Activated T-helper 1 cell treated with anti-CD3 and anti-CD28 coated beads, Interleukin-12 subunit alpha, Interleukin-12 subunit beta, Interleukin-2, Interleukin-4 antibody, amounts not matched to agents 30 ng/mL and 10 ng/mL and 1 ng/mL, durations not matched to agents 14 hours and 24 hours and 36 hours (primary cell): ENCODE data around the gene KBTBD12. TPM values are rescaled to one million over a fixed set of nuclear protein-coding genes. Genes with fewer than 3 reads are reported as not detected.
"Not testable (repeated sequence)": the region's sequence is repeated elsewhere in the genome, so short reads cannot be mapped to it uniquely, and the experiment has no call there.

Experiments
- DNase-seq: peaks from one replicate; pipeline ENCODE4 v3.0.0; 2021; ENCODE audit warnings: low spot score
- H3K27ac Mint-ChIP-seq: one replicate; pipeline ENCODE4 v1.8.0; 2021; ENCODE audit warnings: mild to moderate bottlenecking, mixed read lengths
- H3K27me3 Mint-ChIP-seq: one replicate; pipeline ENCODE4 v1.8.0; 2022; ENCODE audit warnings: mild to moderate bottlenecking, moderate library complexity, mixed read lengths; ENCODE audit not compliant: insufficient read depth
- H3K36me3 Mint-ChIP-seq: one replicate; pipeline ENCODE4 v1.8.0; 2021; ENCODE audit warnings: low read depth, mixed read lengths
- H3K4me1 Mint-ChIP-seq: one replicate; pipeline ENCODE4 v1.8.0; 2021; ENCODE audit warnings: low read depth, mixed read lengths
- H3K4me3 Mint-ChIP-seq: one replicate; pipeline ENCODE4 v1.8.0; 2021; ENCODE audit warnings: mild to moderate bottlenecking, moderate library complexity, mixed read lengths
- H3K9me3 Mint-ChIP-seq: one replicate; pipeline ENCODE4 v1.8.0; 2021; ENCODE audit warnings: mixed read lengths
- intact Hi-C: fragments of 100-400 bp; cut with micrococcal nuclease; formaldehyde crosslinking; loops from one replicate; pipeline ENCODE4 v1.15.1; 2024
- total RNA-seq: library from RNA; stranded (reverse); gene quantifications from 2 replicates; pipeline ENCODE4 v1.2.3, GENCODE V29; 2022

KBTBD12 gene
- total RNA-seq, 1 donor from 2014 or later, result not detected

DNA sequence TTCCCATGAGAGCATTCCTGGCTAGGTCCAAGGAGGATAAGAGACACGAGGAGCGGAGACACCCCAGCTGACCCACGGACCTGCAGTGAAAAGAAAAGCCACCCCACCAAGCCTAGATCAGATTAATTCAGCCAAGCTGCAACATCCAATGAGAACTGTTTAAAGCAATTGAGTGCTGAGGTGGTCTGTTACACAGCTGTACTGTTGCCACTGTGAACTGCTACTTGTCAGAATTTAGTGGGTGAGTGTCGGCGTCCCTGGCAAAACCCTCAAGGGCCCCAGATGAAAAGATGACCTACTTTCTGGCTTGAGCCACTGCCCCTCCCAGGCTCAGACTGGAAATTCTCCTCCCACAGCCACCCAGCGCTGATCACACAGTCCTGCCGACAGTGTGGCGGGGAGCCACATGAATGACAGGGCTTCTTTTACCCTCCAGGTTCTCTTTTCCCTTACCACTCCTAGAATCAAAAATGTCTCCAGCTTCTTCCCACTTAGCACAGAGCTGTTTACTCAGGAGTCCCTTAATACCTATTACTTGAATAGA, 26.4 kb upstream of the KBTBD12 start:
- H3K27me3 Mint-ChIP-seq, result no peaks in the 10 kb centered on the region
- H3K4me3 Mint-ChIP-seq, result no peak overlapping the region
- H3K27ac Mint-ChIP-seq, result no peak overlapping the region
- H3K4me1 Mint-ChIP-seq, result peaks cover 6% of the 10 kb centered on the region
- DNase-seq, result no peak
- intact Hi-C loops, result no loop called here
- peaks cover 1% of the 10 kb centered on the region for H3K36me3 Mint-ChIP-seq
- H3K9me3 Mint-ChIP-seq, result peaks cover 21% of the 10 kb centered on the region

DNA sequence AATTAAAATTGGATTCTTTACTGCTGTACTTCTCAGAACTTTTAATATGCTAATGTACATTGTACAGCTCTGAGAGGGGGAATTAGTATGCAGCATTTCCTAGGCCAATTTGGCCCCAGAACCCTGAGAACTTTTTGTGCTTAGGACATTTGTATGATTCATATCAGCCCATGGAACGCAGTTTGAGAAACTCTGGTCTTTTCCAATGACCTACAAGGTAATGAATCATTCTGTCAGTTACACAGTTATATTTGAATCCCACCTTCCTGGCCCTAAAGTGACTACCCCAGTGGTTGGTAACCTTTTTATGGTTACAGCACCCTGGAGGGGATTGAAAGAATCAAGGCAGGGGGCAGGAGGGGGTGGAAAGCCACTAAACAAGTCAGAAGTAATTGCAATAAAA, 25.6 kb upstream of the KBTBD12 start:
- Mint-ChIP-seq H3K4me1 (peaks cover 6% of the 10 kb centered on the region), H3K27ac (no peak overlapping the region), H3K27me3 (no peaks in the 10 kb centered on the region), H3K4me3 (no peak overlapping the region), H3K9me3 (peaks cover 21% of the 10 kb centered on the region), H3K36me3 (peaks cover 1% of the 10 kb centered on the region)
- no peak for DNase-seq
- intact Hi-C loops, result no loop called here

DNA sequence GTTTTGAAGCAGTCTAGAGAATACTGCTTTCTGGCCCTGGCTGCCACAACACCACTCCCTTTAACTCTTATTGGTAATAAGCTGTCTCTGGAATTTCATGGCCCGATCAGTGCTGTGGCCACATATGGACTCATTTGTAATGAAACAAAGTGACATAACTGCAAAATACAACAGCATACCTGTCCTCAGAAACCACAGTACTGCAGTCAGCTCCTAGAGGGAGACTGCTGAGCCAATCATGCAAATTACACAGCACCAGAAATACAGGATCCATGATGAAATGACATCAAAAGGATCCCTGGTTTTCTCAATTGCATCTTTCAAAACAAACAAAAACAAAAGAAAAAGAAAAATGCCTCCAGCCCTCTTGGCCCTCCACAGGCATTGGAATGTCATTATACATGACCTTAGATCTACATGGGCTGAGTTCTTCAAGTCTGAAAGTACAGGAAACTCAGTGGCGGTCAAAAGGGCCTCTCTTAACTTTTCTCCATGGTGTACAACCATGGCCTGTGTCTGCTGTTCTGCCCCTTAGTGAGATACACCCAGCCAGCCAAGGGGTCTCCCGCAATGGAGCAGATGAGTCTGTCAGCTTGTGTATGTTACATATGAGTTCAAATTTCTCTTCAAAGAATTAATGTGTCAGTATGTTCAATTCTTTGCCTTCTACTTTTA, 24.9 kb upstream of the KBTBD12 start:
- peaks cover 6% of the 10 kb centered on the region for H3K4me1 Mint-ChIP-seq
- H3K4me3 Mint-ChIP-seq, result no peak overlapping the region
- DNase-seq, result no peak
- H3K27me3 Mint-ChIP-seq, result no peaks in the 10 kb centered on the region
- H3K27ac Mint-ChIP-seq, result peak overlapping the region; percentile 20
- intact Hi-C loops, result no loop called here
- H3K36me3 Mint-ChIP-seq, result peaks cover 1% of the 10 kb centered on the region
- peaks cover 21% of the 10 kb centered on the region for H3K9me3 Mint-ChIP-seq

DNA sequence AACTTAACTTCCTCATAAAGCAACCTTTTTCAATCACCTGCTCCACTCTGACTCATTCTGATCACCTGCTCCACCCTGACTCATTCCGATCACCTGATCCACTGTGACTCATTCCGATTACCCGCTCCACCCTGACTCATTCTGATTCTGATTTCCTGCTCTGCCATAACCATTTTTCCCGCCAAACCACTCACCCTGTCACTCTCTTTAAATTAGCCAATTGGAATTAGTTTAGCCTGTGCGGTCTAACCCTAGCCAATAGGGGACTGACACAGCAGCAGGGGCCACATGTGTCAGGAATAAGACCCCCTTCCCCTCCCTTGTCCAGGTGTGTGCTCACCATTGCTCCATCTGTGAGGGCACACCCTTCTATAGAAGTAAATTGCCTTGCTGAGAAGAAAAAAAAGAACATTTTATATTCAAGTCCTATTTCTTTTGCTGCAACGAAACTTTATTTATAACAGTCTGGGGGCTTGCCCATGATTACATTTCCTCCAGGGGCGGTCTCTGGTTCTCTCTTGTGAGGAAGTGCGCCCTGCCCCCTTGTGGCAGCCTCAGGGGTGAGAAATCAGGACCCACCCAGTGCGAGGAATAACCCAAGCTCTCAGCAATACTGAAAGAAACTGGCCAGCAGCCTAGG, 24.3 kb upstream of the KBTBD12 start:
- H3K4me3 Mint-ChIP-seq, intact Hi-C loops, H3K36me3 Mint-ChIP-seq, H3K4me1 Mint-ChIP-seq, DNase-seq, H3K27me3 Mint-ChIP-seq: not testable (repeated sequence)
- H3K27ac Mint-ChIP-seq, result peak overlapping the region; percentile 20
- H3K9me3 Mint-ChIP-seq, result peaks cover 21% of the 10 kb centered on the region

DNA sequence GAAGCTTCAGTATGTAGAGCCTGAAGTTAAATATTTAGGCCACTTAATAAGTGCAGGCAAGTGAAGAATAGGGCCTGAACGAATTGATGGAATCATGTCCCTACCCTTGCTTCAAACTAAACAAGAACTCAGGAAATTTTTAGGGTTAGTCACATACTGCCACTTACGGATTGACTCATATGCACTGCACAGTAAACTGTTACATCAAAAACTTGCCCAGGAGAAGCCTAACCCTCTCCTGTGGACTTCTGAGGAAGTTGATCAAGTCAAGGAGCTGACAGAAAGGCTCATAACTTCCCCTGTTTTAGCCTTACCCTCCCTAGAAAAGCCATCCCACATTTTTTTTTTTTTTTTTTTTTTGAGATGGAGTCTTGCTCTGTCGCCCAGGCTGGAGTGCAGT, 20.6 kb upstream of the KBTBD12 start:
- Mint-ChIP-seq H3K9me3 (peaks cover 18% of the 10 kb centered on the region), H3K4me1 (peaks cover 6% of the 10 kb centered on the region), H3K27ac (no peak overlapping the region), H3K4me3 (no peak overlapping the region), H3K36me3 (peaks cover 1% of the 10 kb centered on the region), H3K27me3 (peaks cover 2% of the 10 kb centered on the region)
- intact Hi-C loops, result no loop called here
- no peak for DNase-seq

DNA sequence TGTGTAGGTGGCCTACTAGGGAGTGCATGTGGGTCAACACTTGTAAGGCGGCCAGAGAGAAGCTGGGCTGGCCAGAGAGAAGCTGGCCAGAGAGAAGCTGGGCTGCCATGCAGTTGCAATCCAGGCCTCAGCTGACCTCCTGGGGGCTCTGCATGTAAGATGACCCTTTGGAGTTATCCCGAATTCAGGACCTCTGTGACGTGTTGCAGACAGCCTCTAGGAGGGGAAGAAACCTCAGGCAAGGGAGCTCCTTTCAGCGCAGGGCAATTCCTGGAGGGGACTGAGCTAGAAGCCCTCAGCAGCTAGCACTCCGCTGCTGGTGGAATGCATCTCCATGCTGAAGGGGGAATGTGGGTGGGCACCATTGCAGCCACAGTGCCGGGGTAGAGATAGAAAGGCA, 15.8 kb upstream of the KBTBD12 start:
- intact Hi-C loops, result no loop called here
- Mint-ChIP-seq H3K9me3 (no peaks in the 10 kb centered on the region), H3K36me3 (no peaks in the 10 kb centered on the region), H3K27ac (no peak overlapping the region), H3K4me1 (no peaks in the 10 kb centered on the region), H3K27me3 (peaks cover 4% of the 10 kb centered on the region), H3K4me3 (no peak overlapping the region)
- no peak for DNase-seq

DNA sequence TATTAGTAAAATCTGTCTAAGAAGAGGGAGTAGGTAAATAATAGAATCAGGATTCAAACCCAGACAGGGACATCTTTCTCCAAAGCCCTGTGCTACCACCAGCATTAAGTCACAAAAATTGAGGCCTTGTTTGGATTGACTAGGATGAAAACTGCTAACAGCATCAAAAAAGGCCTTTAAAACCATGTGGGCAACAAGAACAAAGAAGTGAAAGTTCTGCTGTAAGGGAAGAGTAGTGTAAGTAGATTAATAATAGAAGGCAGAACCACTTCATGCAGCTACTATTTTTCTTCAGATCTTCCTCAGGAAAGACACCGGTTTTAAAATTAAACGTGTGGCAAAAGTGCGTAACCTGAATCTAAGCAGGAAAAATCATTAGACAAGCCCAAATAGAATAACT, 15.3 kb upstream of the KBTBD12 start:
- Mint-ChIP-seq H3K27me3 (peaks cover 4% of the 10 kb centered on the region), H3K4me3 (no peak overlapping the region), H3K4me1 (no peaks in the 10 kb centered on the region), H3K36me3 (no peaks in the 10 kb centered on the region), H3K27ac (no peak overlapping the region), H3K9me3 (no peaks in the 10 kb centered on the region)
- no peak for DNase-seq
- intact Hi-C loops, result no loop called here

DNA sequence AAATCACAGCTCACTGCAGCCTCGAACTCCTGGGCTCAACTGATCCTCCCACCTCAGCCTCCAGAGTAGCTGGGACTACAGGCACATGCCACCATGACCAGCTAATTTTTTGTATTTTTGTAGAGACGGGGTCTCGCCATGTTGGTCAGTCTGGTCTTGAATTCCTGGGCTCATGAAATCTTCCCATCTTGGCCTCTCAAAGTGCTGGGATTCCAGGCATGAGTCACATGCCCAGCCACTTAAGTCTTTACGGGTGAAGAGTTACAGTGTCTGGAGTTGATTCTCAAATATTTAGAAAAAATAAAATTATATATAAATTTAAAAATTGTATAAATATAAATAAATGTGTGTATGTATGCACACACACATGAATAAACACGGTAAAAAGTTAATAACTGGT, 14.5 kb upstream of the KBTBD12 start:
- H3K27ac Mint-ChIP-seq, result no peak overlapping the region
- intact Hi-C loops, result no loop called here
- H3K4me3 Mint-ChIP-seq, result no peak overlapping the region

DNA sequence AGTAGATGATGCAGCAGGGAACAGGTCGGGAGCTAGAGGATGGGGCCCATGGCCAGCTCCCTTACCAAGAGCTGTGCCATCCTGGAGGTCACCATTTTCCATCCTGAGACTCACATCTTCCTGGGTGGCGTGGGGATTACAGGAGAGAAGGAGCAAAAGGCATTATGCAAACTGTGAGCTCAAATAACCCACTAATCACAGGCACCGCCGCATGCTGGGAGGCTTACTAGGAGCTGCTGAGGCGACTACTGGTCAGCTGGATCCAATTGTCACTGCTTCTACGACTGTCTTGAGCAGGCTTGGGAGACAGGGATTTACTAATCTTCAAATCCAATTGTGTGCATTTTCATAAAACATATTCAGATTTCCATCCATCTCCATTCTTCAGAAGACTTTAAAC, 12.5 kb upstream of the KBTBD12 start:
- H3K4me1 Mint-ChIP-seq, result no peaks in the 10 kb centered on the region
- no peak overlapping the region for H3K4me3 Mint-ChIP-seq
- peaks cover 9% of the 10 kb centered on the region for H3K27me3 Mint-ChIP-seq
- no peak for DNase-seq
- no peaks in the 10 kb centered on the region for H3K36me3 Mint-ChIP-seq
- H3K9me3 Mint-ChIP-seq, result no peaks in the 10 kb centered on the region
- intact Hi-C loops, result no loop called here
- no peak overlapping the region for H3K27ac Mint-ChIP-seq

More for the DNA sequence above, 14.5 kb upstream of the KBTBD12 start:
- no peak for DNase-seq
- Mint-ChIP-seq H3K9me3 (no peaks in the 10 kb centered on the region), H3K4me1 (no peaks in the 10 kb centered on the region), H3K27me3 (peaks cover 7% of the 10 kb centered on the region), H3K36me3 (no peaks in the 10 kb centered on the region)

DNA sequence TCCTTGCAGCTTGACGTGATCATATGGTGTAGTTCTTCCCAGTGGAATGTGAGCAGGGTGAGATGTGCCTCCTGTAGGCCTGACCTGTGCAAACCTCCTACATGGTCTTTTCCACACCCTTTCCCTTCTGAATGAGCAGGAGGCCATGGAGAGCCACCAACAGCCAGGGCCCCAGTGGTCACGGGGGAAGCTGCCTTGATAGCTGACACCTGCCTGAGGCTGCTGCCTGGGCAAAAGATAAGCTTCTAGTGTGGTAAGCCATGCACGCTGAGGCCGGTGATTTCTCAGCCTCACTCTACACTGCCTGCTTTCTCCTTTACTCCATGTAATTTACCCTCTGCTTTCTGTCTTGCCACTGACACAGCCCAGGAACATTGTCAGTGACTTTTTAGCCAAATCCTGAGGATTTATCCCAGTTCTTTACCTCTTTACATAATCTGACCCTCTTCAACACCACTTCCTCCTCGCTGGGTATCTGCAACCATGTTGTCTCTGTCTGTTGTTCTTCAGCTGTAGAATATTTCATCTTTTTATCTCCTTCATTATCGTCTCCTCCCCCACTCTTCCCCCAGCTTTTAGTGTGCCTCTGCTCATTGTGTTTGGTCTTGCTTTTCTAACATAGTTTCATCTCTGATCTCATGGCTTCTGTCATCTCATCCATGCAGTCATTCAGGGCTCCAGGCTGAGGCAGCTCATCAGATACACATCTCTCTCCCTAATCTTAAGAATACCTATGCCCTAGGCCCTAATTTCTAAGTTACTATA, 11.2 kb upstream of the KBTBD12 start:
- no peak overlapping the region for H3K4me3 Mint-ChIP-seq
- H3K27me3 Mint-ChIP-seq, result peaks cover 9% of the 10 kb centered on the region
- DNase-seq, result no peak

DNA sequence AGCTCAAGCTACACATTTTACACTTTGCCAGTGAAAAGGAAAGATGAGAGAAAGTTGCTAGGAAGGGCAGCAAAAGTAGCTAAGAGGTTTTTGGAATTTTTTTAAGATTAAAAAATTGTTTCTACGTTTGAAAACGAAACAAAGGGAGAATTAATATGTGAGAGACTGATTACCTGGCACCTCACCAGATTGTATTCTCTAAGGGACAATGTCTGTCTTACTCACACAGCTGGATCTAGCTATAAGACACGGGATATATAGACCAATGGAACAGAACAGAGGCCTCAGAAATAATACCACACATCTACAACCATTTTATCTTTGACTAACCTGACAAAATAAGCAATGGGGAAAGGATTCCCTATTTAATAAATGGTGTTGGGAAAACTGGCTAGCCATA, 9.5 kb upstream of the KBTBD12 start:
- H3K4me3 Mint-ChIP-seq, result no peak overlapping the region
- H3K36me3 Mint-ChIP-seq, result no peaks in the 10 kb centered on the region
- no peaks in the 10 kb centered on the region for H3K4me1 Mint-ChIP-seq
- no peak for DNase-seq
- H3K27ac Mint-ChIP-seq, result no peak overlapping the region
- intact Hi-C loops, result no loop called here
- peaks cover 11% of the 10 kb centered on the region for H3K27me3 Mint-ChIP-seq
- no peaks in the 10 kb centered on the region for H3K9me3 Mint-ChIP-seq

More for the DNA sequence above, 11.2 kb upstream of the KBTBD12 start:
- Mint-ChIP-seq H3K9me3 (no peaks in the 10 kb centered on the region), H3K36me3 (no peaks in the 10 kb centered on the region), H3K4me1 (no peaks in the 10 kb centered on the region), H3K27ac (no peak overlapping the region)
- intact Hi-C loops, result no loop called here

DNA sequence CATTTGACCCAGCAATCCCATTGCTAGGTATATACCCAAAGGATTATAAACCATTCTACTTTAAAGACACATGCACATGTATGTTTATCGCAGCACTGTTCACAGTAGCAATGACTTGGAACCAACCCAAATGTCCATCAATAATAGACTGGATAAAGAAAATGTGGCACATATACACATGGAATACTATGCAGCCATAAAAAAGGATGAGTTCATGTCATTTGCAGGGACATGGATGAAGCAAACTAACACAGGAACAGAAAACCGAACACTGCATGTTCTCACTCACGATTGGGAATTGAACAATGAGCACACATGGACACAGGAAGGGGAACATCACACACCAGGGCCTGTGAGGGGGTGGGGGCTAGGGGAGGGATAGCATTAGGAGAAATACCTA, 8.4 kb upstream of the KBTBD12 start:
- H3K9me3 Mint-ChIP-seq, DNase-seq, H3K36me3 Mint-ChIP-seq, intact Hi-C loops, H3K4me3 Mint-ChIP-seq, H3K27ac Mint-ChIP-seq, H3K4me1 Mint-ChIP-seq: not testable (repeated sequence)
- H3K27me3 Mint-ChIP-seq, result peaks cover 11% of the 10 kb centered on the region

DNA sequence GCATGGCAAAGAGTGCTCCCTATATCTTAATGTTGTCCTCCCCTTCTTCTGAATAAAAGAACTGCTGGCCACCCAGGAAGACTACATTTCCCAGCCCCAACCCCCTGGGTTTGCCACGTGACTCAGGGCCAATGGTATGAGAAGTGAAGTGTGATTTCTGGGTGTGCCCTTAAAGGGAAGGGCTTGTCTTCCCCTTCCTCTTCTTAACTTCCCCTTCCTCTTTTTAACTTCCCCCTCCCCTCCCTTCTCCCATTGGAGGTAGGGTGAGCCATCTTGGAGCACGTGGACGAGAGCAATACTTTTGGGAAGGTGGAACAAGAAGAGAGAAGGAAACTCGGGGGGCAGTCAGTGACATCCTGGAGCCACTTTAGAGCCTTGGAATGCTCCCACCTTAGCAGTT, 6.8 kb upstream of the KBTBD12 start:
- Mint-ChIP-seq H3K27ac (no peak overlapping the region), H3K27me3 (peaks cover 11% of the 10 kb centered on the region), H3K36me3 (no peaks in the 10 kb centered on the region), H3K9me3 (no peaks in the 10 kb centered on the region), H3K4me1 (no peaks in the 10 kb centered on the region), H3K4me3 (no peak overlapping the region)
- DNase-seq, result no peak
- intact Hi-C loops, result no loop called here
